ENCODE measurements around the gene ALDH3B1.
"Not testable (repeated sequence)": the region's sequence is repeated elsewhere in the genome, so short reads cannot be mapped to it uniquely, and the experiment has no call there.

- peak; percentile 20 for TF ChIP-seq CTCF (IDR thresholded peaks at IDR 0.05; ENCODE audit: insufficient read depth, low read length, poor library complexity, severe bottlenecking)
- TF ChIP-seq EZH2phosphoT487 (conservative IDR thresholded peaks at IDR 0.05; ENCODE audit: low read length), result not testable (repeated sequence)
Observed at GRCh38 chr11:67993821-67994220, 16.3 kb upstream of the ALDH3B1 start.

Data from SU-DHL-6 (cell line).